ENCODE results near the gene CPAMD8. TPM values are rescaled to one million over a fixed set of nuclear protein-coding genes. Genes with fewer than 3 reads are reported as not detected.

The CPAMD8 gene
- total RNA-seq, 1 donor from 2014 or later, result 54.3 TPM

- Histone ChIP-seq H3K27ac (no peak overlapping the region), H3K27me3 (ENCODE audit: low read depth) (no peaks in the 10 kb centered on the region), H3K36me3 (no peaks in the 10 kb centered on the region), H3K4me3 (no peak overlapping the region), H3K4me1 (no peaks in the 10 kb centered on the region), H3K9me3 (no peaks in the 10 kb centered on the region)
- ATAC-seq (no peak), DNase-seq (no peak)
- no peak for TF ChIP-seq CTCF (IDR thresholded peaks at IDR 0.05)
- intact Hi-C loops (cut with DNase I), result no loop called here
These were observed 123.3 kb downstream of the CPAMD8 start for GRCh38 chr19:16903347-16903746.

- no peak for TF ChIP-seq CTCF (IDR thresholded peaks at IDR 0.05)
- Histone ChIP-seq H3K4me1 (no peaks in the 10 kb centered on the region), H3K9me3 (no peaks in the 10 kb centered on the region), H3K27me3 (ENCODE audit: low read depth) (no peaks in the 10 kb centered on the region), H3K4me3 (no peak overlapping the region), H3K27ac (no peak overlapping the region), H3K36me3 (no peaks in the 10 kb centered on the region)
- ATAC-seq (no peak), DNase-seq (no peak)
- intact Hi-C loops (cut with DNase I), result no loop called here
These were observed 124.1 kb downstream of the CPAMD8 start for GRCh38 chr19:16902545-16902944.

GRCh38 chr19:16901491-16902175 lies 125.0 kb downstream of the CPAMD8 start:
- intact Hi-C loops (cut with DNase I), result no loop called here
- Histone ChIP-seq H3K9me3 (no peaks in the 10 kb centered on the region), H3K4me1 (peaks cover 1% of the 10 kb centered on the region), H3K27me3 (ENCODE audit: low read depth) (no peaks in the 10 kb centered on the region), H3K36me3 (no peaks in the 10 kb centered on the region), H3K4me3 (no peak overlapping the region), H3K27ac (no peak overlapping the region)
- DNase-seq (no peak), ATAC-seq (no peak)
- no peak for TF ChIP-seq CTCF (IDR thresholded peaks at IDR 0.05)

- Histone ChIP-seq H3K27me3 (ENCODE audit: low read depth) (no peaks in the 10 kb centered on the region), H3K4me3 (no peak overlapping the region), H3K9me3 (no peaks in the 10 kb centered on the region), H3K27ac (no peak overlapping the region), H3K36me3 (no peaks in the 10 kb centered on the region), H3K4me1 (peaks cover 13% of the 10 kb centered on the region)
- intact Hi-C loops (cut with DNase I), result no loop called here
- DNase-seq (peak; percentile 73), ATAC-seq (no peak)
- peak; percentile 57 for TF ChIP-seq CTCF (IDR thresholded peaks at IDR 0.05)
These were observed 127.0 kb downstream of the CPAMD8 start for GRCh38 chr19:16899566-16900075.

GRCh38 chr19:16898361-16899015 lies 128.1 kb downstream of the CPAMD8 start:
- peaks cover 22% of the 10 kb centered on the region for H3K4me1 ChIP-seq
- no peak for TF ChIP-seq CTCF (IDR thresholded peaks at IDR 0.05)
- no peak overlapping the region for H3K4me3 ChIP-seq
- H3K36me3 ChIP-seq, result no peaks in the 10 kb centered on the region
- intact Hi-C loops (cut with DNase I), result no loop called here
- DNase-seq, result no peak
- no peaks in the 10 kb centered on the region for H3K9me3 ChIP-seq
- no peaks in the 10 kb centered on the region for H3K27me3 ChIP-seq (ENCODE audit: low read depth)
- ATAC-seq, result no peak
- H3K27ac ChIP-seq, result no peak overlapping the region

Data from lower lobe of right lung (tissue), 2 donors.